GM12873 (cell line): ENCODE results near the gene USP21.
A peak's percentile ranks its signal among the peaks of the same experiment; 100 is the strongest.

Experiments used
- CTCF ChIP-seq: IDR thresholded peaks from 2 replicates; pipeline ENCODE4 v1.5.1; 2012; ENCODE audit warnings: low read depth, mild to moderate bottlenecking, moderate library complexity, low read length, control low read depth; ENCODE audit not compliant: insufficient read depth; ENCODE audit errors: missing control alignments

USP21 gene, protein sequence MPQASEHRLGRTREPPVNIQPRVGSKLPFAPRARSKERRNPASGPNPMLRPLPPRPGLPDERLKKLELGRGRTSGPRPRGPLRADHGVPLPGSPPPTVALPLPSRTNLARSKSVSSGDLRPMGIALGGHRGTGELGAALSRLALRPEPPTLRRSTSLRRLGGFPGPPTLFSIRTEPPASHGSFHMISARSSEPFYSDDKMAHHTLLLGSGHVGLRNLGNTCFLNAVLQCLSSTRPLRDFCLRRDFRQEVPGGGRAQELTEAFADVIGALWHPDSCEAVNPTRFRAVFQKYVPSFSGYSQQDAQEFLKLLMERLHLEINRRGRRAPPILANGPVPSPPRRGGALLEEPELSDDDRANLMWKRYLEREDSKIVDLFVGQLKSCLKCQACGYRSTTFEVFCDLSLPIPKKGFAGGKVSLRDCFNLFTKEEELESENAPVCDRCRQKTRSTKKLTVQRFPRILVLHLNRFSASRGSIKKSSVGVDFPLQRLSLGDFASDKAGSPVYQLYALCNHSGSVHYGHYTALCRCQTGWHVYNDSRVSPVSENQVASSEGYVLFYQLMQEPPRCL

GRCh38 chr1:161159087-161159912 is at the start of gene USP21:
USP21 (plus strand) TSS chr1:161159500; CDS start chr1:161160641, 1,141 bp downstream.
- TF ChIP-seq CTCF, result peak; percentile 36

DNA sequence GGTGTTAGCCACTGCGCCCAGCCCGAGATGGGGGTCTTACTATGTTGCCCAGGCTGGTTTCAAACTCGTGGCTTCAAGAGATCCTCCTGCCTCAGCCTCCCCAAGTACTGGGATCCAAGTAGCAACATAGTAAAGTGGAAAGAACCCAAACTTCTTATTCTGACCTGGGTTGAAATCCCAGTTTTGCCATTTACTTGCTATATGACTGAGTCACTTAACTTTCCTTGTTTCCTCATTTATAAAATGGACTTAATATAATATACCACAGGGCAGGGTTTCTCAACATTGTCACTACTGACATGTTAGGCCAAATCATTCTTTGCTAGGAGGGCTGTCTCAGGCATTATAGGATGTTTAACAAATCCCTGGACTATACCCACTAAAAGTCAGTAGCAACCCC is 48.2 kb upstream of the USP21 start:
- TF ChIP-seq CTCF, result no peak

DNA sequence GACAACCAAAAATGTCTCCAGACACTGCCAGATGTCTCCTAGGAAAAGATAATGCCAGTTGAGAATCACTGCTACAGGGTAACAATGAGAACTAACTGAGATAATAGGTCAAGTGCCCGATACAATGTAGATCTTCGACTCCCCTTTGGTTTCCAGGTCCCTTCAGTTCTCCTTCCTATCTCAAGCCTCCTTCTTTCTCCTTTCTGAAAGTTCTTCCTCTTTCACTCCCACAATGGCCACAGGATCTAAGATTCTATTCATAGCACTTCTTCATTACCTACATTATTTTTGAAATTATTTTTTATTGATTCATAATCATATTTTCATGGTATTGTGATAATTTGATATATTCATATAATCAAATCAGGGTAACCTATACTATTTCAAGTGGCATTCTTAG is 47.8 kb upstream of the USP21 start:
- no peak for TF ChIP-seq CTCF

- TF ChIP-seq CTCF, result no peak
Measured at GRCh38 chr1:161113915-161114314, 45.4 kb upstream of the USP21 start.

- no peak for TF ChIP-seq CTCF
Measured at GRCh38 chr1:161114556-161114955, 44.7 kb upstream of the USP21 start.

GRCh38 chr1:161115132-161115711 is 44.1 kb upstream of the USP21 start:
- TF ChIP-seq CTCF, result no peak
